Suprapubic skin (tissue), 4 donors: ENCODE measurements around the gene MMP19. TPM values are rescaled to one million over a fixed set of nuclear protein-coding genes. Genes with fewer than 3 reads are reported as not detected.

Experiments used
- DNase-seq, 2 donors: peaks; one replicate each; pipeline ENCODE4 v3.0.0-alpha.2; 2019; ENCODE audit warnings: low spot score in 2 of 2
- H3K27ac ChIP-seq: fragments of 200-600 bp; sonication (generic); one replicate; pipeline ENCODE4 v1.5.1; 2019
- H3K27me3 ChIP-seq: fragments of 200-600 bp; sonication (generic); one replicate; pipeline ENCODE4 v1.5.1; 2019
- H3K36me3 ChIP-seq: fragments of 200-600 bp; sonication (generic); one replicate; pipeline ENCODE4 v1.5.1; 2019
- H3K4me1 ChIP-seq: fragments of 200-600 bp; sonication (generic); one replicate; pipeline ENCODE4 v1.5.1; 2019
- H3K4me3 ChIP-seq: fragments of 200-600 bp; sonication (generic); one replicate; pipeline ENCODE4 v1.5.1; 2019; ENCODE audit warnings: mild to moderate bottlenecking
- H3K9me3 ChIP-seq: fragments of 200-600 bp; sonication (generic); one replicate; pipeline ENCODE4 v1.5.1; 2019
- EP300 ChIP-seq: sonication (generic); formaldehyde crosslinking; IDR thresholded peaks from one replicate; pipeline ENCODE4 v1.6.1; 2017; ENCODE audit warnings: antibody characterized with exemption
- POLR2A ChIP-seq, 2 donors: fragments of 450-650 bp; IDR thresholded peaks; one replicate each; pipeline ENCODE4 v1.6.1; 2017; ENCODE audit warnings: antibody characterized with exemption in 2 of 2, mild to moderate bottlenecking in 2 of 2, moderate library complexity in 2 of 2
- POLR2AphosphoS5 ChIP-seq, 3 donors: sonication (generic); formaldehyde crosslinking; IDR thresholded peaks; one replicate each; pipeline ENCODE4 v1.6.1; 2017; ENCODE audit warnings: antibody characterized with exemption in 3 of 3
- WGBS: methylation state at CpG from one replicate; pipeline ENCODE4 v1.1.5; 2018; 5-methylcytosine and 5-hydroxymethylcytosine counted together
- total RNA-seq, 4 donors: library from RNA; depleted of rRNA; stranded (reverse); fragments of >200 nt; gene quantifications; one replicate each; pipeline ENCODE4 v1.1.0, GENCODE V29; 2016
- TF ChIP-seq, protein P1 (sequence below), 2 donors: fragments of 200-600 bp in 1 of 2; fragments of 450-650 bp in 1 of 2; sonication (generic) in 1 of 2; IDR thresholded peaks; one replicate each; pipeline ENCODE4 v1.5.1; 2016 to 2019; ENCODE audit warnings: antibody characterized with exemption in 2 of 2, mild to moderate bottlenecking in 1 of 2, moderate library complexity in 1 of 2

The MMP19 gene
- total RNA-seq, 4 donors from 2014 or later: 4.2 to 10.5 (median 5.5) TPM

DNA sequence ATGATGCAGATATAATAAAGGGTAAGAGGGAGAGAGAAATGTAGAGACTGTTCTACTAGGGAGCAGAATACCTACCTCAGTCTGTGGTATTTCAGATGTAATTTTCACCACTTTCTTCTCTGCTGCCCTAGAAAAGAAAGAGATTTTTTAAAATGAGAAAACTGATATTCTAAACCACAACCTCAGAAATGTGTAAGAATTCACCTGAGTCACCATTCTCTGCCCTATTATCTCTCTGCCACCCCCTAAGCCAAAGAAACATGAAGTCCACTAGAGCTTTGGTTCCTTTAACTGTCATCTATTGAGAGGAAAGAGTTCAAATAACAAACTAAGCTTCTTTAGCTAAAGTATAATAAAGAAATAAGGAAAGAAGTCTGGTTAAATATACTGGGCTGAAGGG, 46.8 kb downstream of the MMP19 start:
- TF ChIP-seq EP300 (no peak), POLR2A (IDR thresholded peaks at IDR 0.05) (no peak), POLR2AphosphoS5 (IDR thresholded peaks at IDR 0.05) (no peak)
- Histone ChIP-seq H3K9me3 (no peaks in the 10 kb centered on the region), H3K27me3 (no peaks in the 10 kb centered on the region), H3K36me3 (peaks cover 88% of the 10 kb centered on the region), H3K27ac (no peak overlapping the region), H3K4me1 (no peaks in the 10 kb centered on the region), H3K4me3 (no peak overlapping the region)
- DNase-seq: no peak

DNA sequence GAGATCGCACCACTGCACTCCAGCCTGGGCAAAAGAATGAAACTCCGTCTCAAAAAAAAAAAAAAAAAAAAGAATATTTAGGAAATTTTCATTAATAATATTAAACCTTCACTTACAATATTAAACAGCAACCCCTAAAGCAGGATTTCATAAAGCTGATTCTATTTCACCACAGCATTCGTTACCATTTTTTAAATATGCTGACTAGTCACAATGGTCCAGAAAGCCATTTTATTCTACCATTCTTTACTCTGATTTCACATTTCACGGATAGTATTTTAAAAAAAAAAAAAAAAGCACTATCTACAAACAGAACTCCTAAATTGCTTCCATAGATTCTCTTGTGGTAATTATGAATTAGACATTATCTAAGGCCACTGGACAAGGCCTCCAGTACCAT, 52.8 kb downstream of the MMP19 start:
- Histone ChIP-seq H3K27ac (no peak overlapping the region), H3K9me3 (no peaks in the 10 kb centered on the region), H3K27me3 (no peaks in the 10 kb centered on the region), H3K4me1 (no peaks in the 10 kb centered on the region), H3K36me3 (peaks cover 90% of the 10 kb centered on the region), H3K4me3 (no peak overlapping the region)
- no peak for TF ChIP-seq POLR2A (IDR thresholded peaks at IDR 0.05)
- TF ChIP-seq, protein P1, sequence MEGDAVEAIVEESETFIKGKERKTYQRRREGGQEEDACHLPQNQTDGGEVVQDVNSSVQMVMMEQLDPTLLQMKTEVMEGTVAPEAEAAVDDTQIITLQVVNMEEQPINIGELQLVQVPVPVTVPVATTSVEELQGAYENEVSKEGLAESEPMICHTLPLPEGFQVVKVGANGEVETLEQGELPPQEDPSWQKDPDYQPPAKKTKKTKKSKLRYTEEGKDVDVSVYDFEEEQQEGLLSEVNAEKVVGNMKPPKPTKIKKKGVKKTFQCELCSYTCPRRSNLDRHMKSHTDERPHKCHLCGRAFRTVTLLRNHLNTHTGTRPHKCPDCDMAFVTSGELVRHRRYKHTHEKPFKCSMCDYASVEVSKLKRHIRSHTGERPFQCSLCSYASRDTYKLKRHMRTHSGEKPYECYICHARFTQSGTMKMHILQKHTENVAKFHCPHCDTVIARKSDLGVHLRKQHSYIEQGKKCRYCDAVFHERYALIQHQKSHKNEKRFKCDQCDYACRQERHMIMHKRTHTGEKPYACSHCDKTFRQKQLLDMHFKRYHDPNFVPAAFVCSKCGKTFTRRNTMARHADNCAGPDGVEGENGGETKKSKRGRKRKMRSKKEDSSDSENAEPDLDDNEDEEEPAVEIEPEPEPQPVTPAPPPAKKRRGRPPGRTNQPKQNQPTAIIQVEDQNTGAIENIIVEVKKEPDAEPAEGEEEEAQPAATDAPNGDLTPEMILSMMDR (IDR thresholded peaks at IDR 0.05): no peak
- TF ChIP-seq POLR2AphosphoS5 (IDR thresholded peaks at IDR 0.05): no peak
- no peak for TF ChIP-seq EP300
- no peak for DNase-seq
- 94% methylated on average over 4 of the region's 4 CpGs for WGBS

DNA sequence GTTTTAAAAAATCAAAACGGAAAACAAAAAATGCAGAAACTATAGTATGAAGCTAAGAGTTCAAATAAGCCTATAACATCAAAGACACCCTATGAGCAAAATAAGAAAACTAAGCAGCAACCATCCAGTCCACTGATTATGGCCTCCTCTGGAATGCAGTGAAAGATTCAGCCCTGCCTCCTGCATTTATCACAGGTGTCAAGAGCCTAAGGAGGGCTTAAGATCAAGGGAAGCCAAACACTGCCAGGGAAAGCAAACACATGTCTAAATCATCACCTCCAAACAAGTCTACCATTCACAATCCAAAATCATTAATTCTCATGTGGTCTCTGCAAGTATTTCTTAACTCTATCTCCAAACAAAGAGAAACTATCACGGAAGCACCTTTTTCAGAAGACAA, 53.6 kb downstream of the MMP19 start:
- TF ChIP-seq EP300 (no peak), POLR2AphosphoS5 (IDR thresholded peaks at IDR 0.05) (no peak), POLR2A (IDR thresholded peaks at IDR 0.05) (no peak)
- TF ChIP-seq, protein P1 (IDR thresholded peaks at IDR 0.05): no peak
- Histone ChIP-seq H3K4me3 (no peak overlapping the region), H3K4me1 (no peaks in the 10 kb centered on the region), H3K36me3 (peaks cover 90% of the 10 kb centered on the region), H3K27ac (no peak overlapping the region), H3K9me3 (no peaks in the 10 kb centered on the region), H3K27me3 (no peaks in the 10 kb centered on the region)
- DNase-seq: no peak
- 85% methylated on average over 2 of the region's 2 CpGs for WGBS

DNA sequence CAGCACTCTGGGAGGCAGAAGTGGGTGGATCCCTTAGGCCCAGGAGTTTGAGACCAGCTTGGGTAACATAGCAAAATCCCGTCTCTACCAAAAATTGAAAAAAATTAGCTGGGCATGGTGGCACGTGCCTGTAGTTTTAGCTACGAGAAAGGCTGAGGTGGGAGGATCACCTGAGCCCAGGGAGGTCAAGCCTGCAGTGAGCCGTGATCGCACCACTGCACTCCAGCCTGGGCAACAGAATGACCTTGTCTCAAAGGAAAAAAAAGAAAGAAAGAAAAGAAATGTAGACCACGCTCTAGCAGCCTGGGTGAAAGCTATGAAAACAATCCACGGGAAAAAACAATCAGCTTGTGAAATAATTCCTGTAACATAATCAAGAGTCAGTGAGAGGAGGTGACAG, 54.2 kb downstream of the MMP19 start:
- Histone ChIP-seq H3K27me3 (no peaks in the 10 kb centered on the region), H3K9me3 (no peaks in the 10 kb centered on the region), H3K4me3 (no peak overlapping the region), H3K27ac (no peak overlapping the region), H3K4me1 (no peaks in the 10 kb centered on the region), H3K36me3 (peaks cover 90% of the 10 kb centered on the region)
- DNase-seq: no peak
- TF ChIP-seq, protein P1 (IDR thresholded peaks at IDR 0.05): no peak
- TF ChIP-seq POLR2A (IDR thresholded peaks at IDR 0.05) (no peak), EP300 (no peak), POLR2AphosphoS5 (IDR thresholded peaks at IDR 0.05) (no peak)
- WGBS: 92% methylated on average over 7 of the region's 7 CpGs

Other genes starting within 250 kb of the MMP19 start
- gene OR10P1, start 206.0 kb downstream of the MMP19 start, total RNA-seq: not detected
- 10 to 100 TPM in 3 of 4 donors, 1 to 10 TPM in 1; 9.5 to 20.6 (median 15.8) TPM for gene ITGA7, start 135.0 kb downstream of the MMP19 start, total RNA-seq
- 100 to 1,000 TPM in 3 of 4 donors, 10 to 100 TPM in 1; 92.7 to 166 (median 139) TPM for gene BLOC1S1, start 126.9 kb downstream of the MMP19 start, total RNA-seq
- 10 to 100 TPM in 2 of 4 donors, 1 to 10 TPM in 2; 5.7 to 15.3 (median 9.5) TPM for gene RDH5, start 122.5 kb downstream of the MMP19 start, total RNA-seq
- gene CD63, start 113.9 kb downstream of the MMP19 start, total RNA-seq: 100 to 1,000 TPM; 176 to 303 (median 193) TPM
- 1 to 10 TPM in 3 of 4 donors, under 1 TPM in 1; 0.68 to 3.8 (median 2.0) TPM for gene GDF11, start 99.8 kb downstream of the MMP19 start, total RNA-seq
- 10 to 100 TPM; 32.0 to 45.8 (median 40.1) TPM for gene SARNP, start 25.2 kb downstream of the MMP19 start, total RNA-seq
- 10 to 100 TPM in 3 of 4 donors, 1 to 10 TPM in 1; 8.6 to 22.8 (median 18.2) TPM for gene ORMDL2, start 24.9 kb downstream of the MMP19 start, total RNA-seq
- 10 to 100 TPM; 29.8 to 38.2 (median 36.2) TPM for gene DNAJC14, start 13.3 kb downstream of the MMP19 start, total RNA-seq
- 10 to 100 TPM; 32.0 to 41.8 (median 37.4) TPM for gene PYM1, start 85.0 kb upstream of the MMP19 start, total RNA-seq
- 100 to 1,000 TPM; 185 to 556 (median 198) TPM for gene DGKA, start 88.2 kb upstream of the MMP19 start, total RNA-seq
- gene PMEL, start 123.1 kb upstream of the MMP19 start, total RNA-seq: 100 to 1,000 TPM in 1 of 4 donors, 10 to 100 TPM in 3; 54.4 to 188 (median 71.7) TPM
- gene CDK2, start 123.9 kb upstream of the MMP19 start, total RNA-seq: 10 to 100 TPM; 18.4 to 33.2 (median 28.6) TPM
- gene RAB5B, start 131.1 kb upstream of the MMP19 start, total RNA-seq: 100 to 1,000 TPM in 3 of 4 donors, 10 to 100 TPM in 1; 97.1 to 143 (median 114) TPM
- gene SUOX, start 154.3 kb upstream of the MMP19 start, total RNA-seq: 10 to 100 TPM; 18.7 to 25.6 (median 22.9) TPM
- gene IKZF4, start 178.1 kb upstream of the MMP19 start, total RNA-seq: 10 to 100 TPM in 1 of 4 donors, 1 to 10 TPM in 3; 3.2 to 10.5 (median 3.8) TPM
- 1,000 to 10,000 TPM in 2 of 4 donors, 100 to 1,000 TPM in 2; 600 to 3,046 (median 910) TPM for gene RPS26, start 199.0 kb upstream of the MMP19 start, total RNA-seq
- 100 to 1,000 TPM; 147 to 226 (median 181) TPM for gene ERBB3, start 237.2 kb upstream of the MMP19 start, total RNA-seq